OCI-M2 (cell line): ENCODE results near the gene GNAT3.

ENCODE experiments used
- DNase-seq: peaks from one replicate; lab custom pipeline; 2025; ENCODE audit not compliant: unreplicated experiment; lab: John Stamatoyannopoulos, UW

The GNAT3 gene

DNA sequence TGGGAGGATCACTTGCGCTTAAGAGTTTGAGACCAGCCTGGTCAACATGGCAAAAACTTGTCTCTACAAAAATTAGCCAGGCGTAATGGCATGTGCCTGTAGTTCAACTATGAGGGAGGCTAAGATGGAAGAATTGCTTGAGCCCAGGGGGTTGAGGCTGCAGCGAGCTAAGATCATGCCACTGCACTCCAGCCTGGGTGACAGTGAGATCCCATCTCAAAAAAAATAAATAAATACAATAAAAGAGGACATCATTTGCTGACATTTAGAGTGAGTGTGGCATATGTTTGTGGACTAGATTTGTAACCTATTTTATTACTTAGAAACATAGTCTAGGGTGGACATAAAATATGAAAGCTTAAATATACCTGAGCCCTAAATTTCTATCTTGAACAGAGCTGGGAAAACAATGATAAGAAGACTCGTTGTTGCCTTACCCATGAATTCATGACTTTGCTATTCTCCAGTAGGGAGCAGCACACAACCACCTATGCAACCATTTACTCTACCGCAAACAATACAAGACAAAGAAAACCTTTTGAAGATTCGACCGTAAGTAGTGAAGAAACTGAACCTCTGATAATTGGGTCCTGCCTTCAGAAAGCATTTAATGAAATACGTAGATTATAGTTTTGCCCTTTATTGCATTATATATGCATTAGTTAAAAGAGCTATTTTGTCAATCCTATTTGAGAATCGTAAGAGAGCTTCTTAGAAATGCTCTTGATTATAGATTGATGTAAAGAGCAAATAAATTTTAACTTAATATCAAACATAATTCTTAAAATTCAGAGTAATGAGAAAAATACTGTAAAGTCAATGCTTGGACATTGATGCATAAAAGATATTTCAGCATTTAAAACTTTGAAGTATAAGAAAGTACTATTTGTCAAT lies 83.5 kb downstream of the GNAT3 start:
- no peak for DNase-seq

- no peak for DNase-seq
Measured at GRCh38 chr7:80427218-80427617, 84.6 kb downstream of the GNAT3 start.

- DNase-seq: no peak
Measured at GRCh38 chr7:80420876-80421275, 91.0 kb downstream of the GNAT3 start.

DNA sequence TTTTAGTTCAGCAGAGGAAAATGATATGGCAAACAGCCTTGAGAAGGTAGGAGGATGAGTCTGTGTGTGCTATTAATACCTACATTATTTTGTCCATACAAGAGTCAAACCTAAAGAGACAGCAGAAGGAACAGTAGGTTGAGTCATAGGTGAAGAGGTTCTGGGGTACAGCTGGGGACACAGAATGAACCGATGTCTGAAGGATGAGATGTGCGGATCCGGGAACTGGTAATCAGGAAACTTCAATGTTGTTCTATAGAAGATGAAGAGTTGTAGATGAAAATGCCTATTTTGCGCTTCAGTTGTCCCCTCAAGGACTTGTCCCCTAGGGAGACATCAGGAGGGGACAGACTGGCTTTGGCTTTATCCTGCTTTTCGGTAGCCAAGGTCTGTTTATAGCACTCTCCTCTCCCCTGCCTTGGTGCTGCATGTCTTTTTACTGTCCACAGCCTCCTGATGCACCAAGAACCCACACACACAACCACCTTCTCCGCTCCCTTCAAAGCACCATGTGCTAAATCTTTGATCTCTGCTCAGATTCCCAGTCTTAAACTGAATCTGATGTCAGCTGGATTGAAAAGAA lies 94.6 kb downstream of the GNAT3 start:
- DNase-seq: no peak

DNA sequence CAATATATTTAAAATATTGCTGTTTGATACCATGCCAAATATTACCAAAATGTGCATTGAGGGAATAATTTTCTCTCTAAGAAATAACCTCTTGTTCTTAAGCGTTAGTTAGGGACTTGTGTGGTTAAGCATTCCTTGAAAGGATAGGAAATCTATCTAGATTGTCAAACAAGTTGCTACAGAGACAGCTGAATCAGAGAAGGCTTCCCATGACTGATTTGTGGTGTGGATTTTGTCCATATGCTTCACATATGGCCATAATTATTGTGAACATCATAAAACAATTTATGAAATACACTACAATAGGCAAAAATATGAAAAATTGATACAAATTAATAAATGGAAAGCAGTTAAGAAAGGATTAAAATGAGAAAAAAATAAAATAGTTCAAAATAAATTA lies 96.3 kb downstream of the GNAT3 start:
- DNase-seq: no peak

- DNase-seq: no peak
Measured at GRCh38 chr7:80415114-80415513, 96.8 kb downstream of the GNAT3 start.

- DNase-seq: no peak
Measured at GRCh38 chr7:80414331-80414730, 97.5 kb downstream of the GNAT3 start.

DNA sequence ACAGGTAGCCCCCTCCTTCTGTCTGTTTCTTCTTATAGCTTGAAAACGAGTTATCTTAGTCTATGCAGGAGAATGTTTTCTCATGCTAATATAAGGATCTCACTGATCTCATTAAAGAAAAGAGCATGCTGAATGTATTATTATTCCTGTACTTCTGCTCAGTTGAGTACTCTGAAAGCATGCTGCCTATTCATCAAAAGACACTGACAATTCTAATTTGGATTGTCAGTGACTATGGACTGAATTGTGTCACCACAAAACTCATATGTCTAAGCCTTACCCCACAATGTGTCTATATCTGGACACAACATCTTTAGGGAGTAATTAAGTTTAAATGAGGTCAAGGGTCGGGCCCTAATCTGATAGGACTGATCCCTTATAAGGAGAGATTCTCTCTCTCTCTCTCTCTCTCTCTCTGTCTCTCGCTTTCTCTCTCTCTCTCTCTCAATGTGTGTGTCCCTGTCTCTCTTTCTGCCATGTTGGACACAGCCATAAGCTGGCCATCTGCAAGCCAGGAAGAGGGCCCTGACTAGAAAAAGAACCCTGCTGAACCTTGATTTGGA lies 98.4 kb downstream of the GNAT3 start:
- no peak for DNase-seq

GRCh38 chr7:80412842-80413241 lies 99.0 kb downstream of the GNAT3 start:
- DNase-seq: no peak

DNA sequence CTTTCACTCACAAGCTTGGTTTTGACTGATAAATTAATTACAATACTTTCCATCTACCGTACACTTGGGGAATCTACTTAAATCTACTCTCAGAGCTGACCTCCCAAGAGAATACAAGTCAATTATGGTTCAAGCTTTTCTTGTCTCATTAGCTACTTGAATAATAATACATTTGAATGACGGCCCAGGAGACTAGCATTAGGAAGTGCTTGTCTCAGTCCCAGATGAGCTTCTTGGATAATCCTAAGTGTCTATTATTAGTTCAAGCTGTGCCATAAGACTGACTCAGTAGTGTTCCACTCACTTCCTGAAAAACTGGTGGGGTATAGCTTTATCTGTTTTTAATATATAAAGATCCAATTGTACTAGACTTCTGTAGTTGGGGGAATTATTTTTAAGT lies 100.2 kb downstream of the GNAT3 start:
- DNase-seq: no peak

GRCh38 chr7:80410081-80410480 lies 101.8 kb downstream of the GNAT3 start:
- no peak for DNase-seq
